GM19351 (cell line): ENCODE measurements around the gene MRPL53.

Experiments used
- ATAC-seq: cut with Tn5 transposase; IDR thresholded peaks from one replicate; pipeline ENCODE4 v1.9.1; 2021; ENCODE audit warnings: mild to moderate bottlenecking, moderate library complexity; ENCODE audit not compliant: unreplicated experiment

MRPL53 gene

GRCh38 chr2:74429487-74430451 is 42.7 kb downstream of the MRPL53 start:
- ATAC-seq, result no peak

- ATAC-seq, result no peak
These were observed 43.8 kb downstream of the MRPL53 start for GRCh38 chr2:74428675-74429074.

GRCh38 chr2:74427551-74427950 is 44.9 kb downstream of the MRPL53 start:
- no peak for ATAC-seq

- ATAC-seq, result no peak
These were observed 46.2 kb downstream of the MRPL53 start for GRCh38 chr2:74426181-74426758.

- ATAC-seq, result no peak
These were observed 47.0 kb downstream of the MRPL53 start for GRCh38 chr2:74425523-74425922.

- ATAC-seq, result no peak
These were observed 47.5 kb downstream of the MRPL53 start for GRCh38 chr2:74424995-74425406.

GRCh38 chr2:74424139-74424992 is 48.1 kb downstream of the MRPL53 start:
- no peak for ATAC-seq

GRCh38 chr2:74423231-74424095 is 49.0 kb downstream of the MRPL53 start:
- no peak for ATAC-seq
